Mesodermal cell (in vitro differentiated cells): Measurements from ENCODE around the gene CLDN7.
A peak's percentile ranks its signal among the peaks of the same experiment; 100 is the strongest.
"Not testable (repeated sequence)": the region's sequence is repeated elsewhere in the genome, so short reads cannot be mapped to it uniquely, and the experiment has no call there.

Source experiments
- H3K27ac ChIP-seq: 2 replicates; pipeline ENCODE4 v1.7.0; 2013; ENCODE audit warnings: mild to moderate bottlenecking, low read depth, low read length, moderate library complexity; ENCODE audit not compliant: severe bottlenecking
- H3K36me3 ChIP-seq: 2 replicates; pipeline ENCODE4 v1.7.1; 2013; ENCODE audit warnings: mild to moderate bottlenecking, low read length, moderate library complexity; ENCODE audit not compliant: control insufficient read depth, insufficient read depth
- H3K4me1 ChIP-seq: one replicate; pipeline ENCODE4 v1.7.1; 2013; ENCODE audit warnings: mild to moderate bottlenecking, low read length; ENCODE audit not compliant: insufficient read depth, control insufficient read depth, poor library complexity, severe bottlenecking
- H3K4me3 ChIP-seq: 2 replicates; pipeline ENCODE4 v1.7.0; 2013; ENCODE audit warnings: low read length, control low read depth, mild to moderate bottlenecking; ENCODE audit not compliant: insufficient read depth, poor library complexity, severe bottlenecking; ENCODE audit errors: extremely low read depth
- H3K9me3 ChIP-seq: 2 replicates; pipeline ENCODE4 v1.7.1; 2013; ENCODE audit warnings: mild to moderate bottlenecking, low read length, moderate library complexity; ENCODE audit not compliant: control insufficient read depth
- WGBS, 2 experiments: methylation state at CpG; one replicate each; pipeline ENCODE4 v1.1.5; 2013; ENCODE audit warnings: missing lambda C conversion rate in 2 of 2; ENCODE audit not compliant: insufficient coverage in 2 of 2; 5-methylcytosine and 5-hydroxymethylcytosine counted together

The CLDN7 gene

DNA sequence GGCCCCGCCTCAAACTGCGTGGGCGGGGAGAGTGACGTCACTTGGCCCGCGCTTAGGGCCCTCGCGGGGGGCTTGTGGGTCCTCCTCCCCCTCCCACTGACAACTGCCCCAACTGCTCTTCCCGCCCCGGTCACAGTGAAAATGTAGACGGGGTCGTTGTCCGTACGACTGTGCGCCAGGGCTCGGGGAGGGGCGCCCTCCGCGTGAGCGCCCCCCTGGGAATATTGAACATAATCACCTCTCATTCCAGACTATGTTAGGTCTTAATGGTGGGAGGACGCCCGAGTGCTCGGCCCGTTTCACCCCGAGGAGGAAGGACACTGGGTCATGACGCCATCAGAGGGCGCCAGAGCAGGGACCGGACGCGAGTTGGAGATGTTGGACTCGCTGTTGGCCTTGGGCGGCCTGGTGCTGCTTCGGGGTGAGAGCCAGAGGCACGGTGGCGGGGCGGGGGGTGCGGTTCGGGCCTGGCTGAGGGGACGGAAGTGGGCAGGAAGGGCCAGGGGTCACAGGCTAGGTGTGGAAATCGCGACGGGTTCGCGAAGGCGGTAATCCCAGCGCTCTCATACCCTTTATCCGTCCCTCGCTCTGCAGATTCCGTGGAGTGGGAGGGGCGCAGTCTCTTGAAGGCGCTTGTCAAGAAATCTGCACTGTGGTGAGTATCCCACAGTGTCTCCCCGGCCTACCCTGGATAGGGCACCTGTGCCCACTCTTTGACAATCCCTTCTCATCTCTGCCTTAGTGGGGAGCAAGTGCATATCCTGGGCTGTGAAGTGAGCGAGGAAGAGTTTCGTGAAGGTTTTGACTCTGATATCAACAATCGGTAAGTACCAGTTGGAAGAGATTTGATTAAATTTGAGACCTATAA, 9.9 kb downstream of the CLDN7 start, which contains the start of gene ELP5:
ELP5 (plus strand) TSS at position 40 of the 868 bp plus-strand sequence; CDS start at position 376, 336 bp downstream.
- peak within 1 kb of the TSS; percentile 99 for H3K27ac ChIP-seq
- 1% methylated on average over 41 to 45 of the region's 55 CpGs for WGBS, 2 experiments
- H3K4me3 ChIP-seq = peak within 1 kb of the TSS; percentile 86
- peaks cover 18% of the 10 kb centered on the region for H3K4me1 ChIP-seq
- H3K9me3 ChIP-seq = no peaks in the 10 kb centered on the region
- H3K36me3 ChIP-seq = peaks cover 45% of the 10 kb centered on the region

DNA sequence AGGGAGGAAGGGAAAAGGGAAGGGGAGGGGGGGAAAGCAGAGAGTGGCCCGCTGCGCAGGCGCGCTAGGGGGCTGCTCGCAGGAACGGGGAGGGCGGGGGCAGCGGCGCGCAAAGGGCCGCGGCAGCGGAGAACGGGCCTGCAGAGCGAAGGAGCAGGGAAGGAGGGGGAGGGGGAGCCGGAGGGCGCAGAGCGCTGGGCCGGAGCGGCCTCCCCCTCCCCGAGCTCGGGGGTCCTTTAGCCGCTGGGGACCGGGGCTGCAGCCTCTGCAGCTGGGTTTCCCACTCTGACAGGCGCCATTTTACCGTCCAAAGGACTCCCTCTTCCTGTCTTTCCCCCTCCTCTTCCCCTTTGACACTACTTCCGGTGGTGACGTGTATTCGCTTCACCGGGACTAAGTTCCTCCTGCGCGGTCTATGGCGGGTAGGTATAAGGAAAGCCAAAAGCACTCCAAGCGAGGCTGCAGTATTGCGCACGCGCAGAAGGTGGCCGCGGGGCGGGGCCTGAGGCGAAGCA, 10.6 kb downstream of the CLDN7 start, which contains the start of gene CTDNEP1:
CTDNEP1 (minus strand) TSS at position 74 of the 515 bp plus-strand sequence. CDS start 438 bp downstream, outside the sequence.
- 0% methylated on average over 16 to 26 of the region's 41 CpGs for WGBS, 2 experiments
- Histone ChIP-seq H3K4me3 (peak within 1 kb of the TSS; percentile 86), H3K4me1 (peaks cover 18% of the 10 kb centered on the region), H3K36me3 (peaks cover 44% of the 10 kb centered on the region), H3K9me3 (no peaks in the 10 kb centered on the region), H3K27ac (peak within 1 kb of the TSS; percentile 99)

DNA sequence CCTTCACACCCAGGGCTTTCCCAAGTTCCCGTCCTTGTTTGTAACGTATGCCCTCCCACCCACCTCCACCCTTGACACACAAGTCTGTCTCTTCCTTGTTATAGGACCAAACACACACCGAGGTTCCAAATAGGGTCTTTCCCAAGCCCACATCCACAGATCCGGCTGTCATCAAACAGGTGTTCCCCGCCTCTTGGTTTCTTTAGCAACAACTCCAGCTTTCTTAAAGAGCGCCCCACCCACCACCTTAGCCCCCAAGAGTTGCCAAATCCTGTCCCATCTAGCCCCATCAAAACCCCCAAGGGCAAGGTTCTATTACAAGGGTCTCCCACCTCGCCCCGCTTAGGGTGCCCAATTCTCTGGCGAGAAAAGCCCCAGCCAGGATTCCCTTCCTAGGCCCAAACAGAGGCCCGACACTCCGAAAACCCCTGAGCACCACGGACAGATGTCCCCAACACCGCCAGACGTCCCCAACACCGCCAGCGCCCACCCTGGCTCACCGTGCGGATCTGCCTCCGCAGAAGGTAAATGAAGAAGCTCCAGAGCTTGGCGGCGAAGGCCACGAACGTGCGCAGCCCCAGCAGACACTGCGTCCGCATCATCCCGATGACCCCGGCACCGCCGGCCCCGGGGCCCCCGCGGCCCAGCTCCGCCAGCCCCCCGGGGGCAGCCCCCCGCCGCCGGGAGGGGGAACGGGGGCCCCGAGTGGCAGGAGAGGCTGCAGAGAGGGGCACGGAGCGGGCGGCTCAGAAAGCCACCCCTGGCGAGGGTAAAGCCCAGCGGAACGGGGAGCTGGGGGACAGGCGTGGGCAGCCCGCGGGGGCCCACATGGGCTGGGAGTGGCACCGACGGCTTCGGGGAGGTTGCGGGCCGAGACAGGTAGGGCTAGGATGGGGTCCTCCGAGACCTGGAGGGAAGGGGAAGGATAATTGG, 11.3 kb downstream of the CLDN7 start:
- H3K4me1 ChIP-seq = peaks cover 18% of the 10 kb centered on the region
- 0 to 2% methylated on average over 20 to 40 of the region's 55 CpGs for WGBS, 2 experiments
- peak overlapping the region; percentile 99 for H3K27ac ChIP-seq
- H3K9me3 ChIP-seq = no peaks in the 10 kb centered on the region
- peak overlapping the region; percentile 86 for H3K4me3 ChIP-seq
- peaks cover 44% of the 10 kb centered on the region for H3K36me3 ChIP-seq

DNA sequence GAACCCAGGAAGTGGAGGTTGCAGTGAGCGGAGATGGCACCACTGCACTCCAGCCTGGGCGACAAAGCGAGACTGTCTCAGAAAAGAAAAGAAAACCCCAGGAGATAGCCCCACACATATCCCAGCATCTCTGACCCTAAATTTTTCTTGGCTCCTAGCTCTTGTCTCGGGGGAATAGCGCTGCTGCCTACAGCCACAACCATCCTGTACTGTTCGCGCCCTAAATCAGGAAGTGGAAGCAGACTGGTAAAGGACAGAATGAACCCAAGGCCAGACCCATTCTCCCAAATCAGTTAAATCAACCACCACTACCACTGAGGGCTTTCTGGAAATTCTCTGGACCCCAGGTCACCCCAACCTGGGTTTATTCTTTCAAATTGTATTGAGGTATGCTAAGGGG, 12.4 kb downstream of the CLDN7 start:
- peak overlapping the region; percentile 86 for H3K4me3 ChIP-seq
- peaks cover 18% of the 10 kb centered on the region for H3K4me1 ChIP-seq
- 92 to 94% methylated on average over 2 to 3 of the region's 7 CpGs for WGBS, 2 experiments
- H3K27ac ChIP-seq = no peak overlapping the region
- H3K9me3 ChIP-seq = no peaks in the 10 kb centered on the region
- peaks cover 41% of the 10 kb centered on the region for H3K36me3 ChIP-seq

DNA sequence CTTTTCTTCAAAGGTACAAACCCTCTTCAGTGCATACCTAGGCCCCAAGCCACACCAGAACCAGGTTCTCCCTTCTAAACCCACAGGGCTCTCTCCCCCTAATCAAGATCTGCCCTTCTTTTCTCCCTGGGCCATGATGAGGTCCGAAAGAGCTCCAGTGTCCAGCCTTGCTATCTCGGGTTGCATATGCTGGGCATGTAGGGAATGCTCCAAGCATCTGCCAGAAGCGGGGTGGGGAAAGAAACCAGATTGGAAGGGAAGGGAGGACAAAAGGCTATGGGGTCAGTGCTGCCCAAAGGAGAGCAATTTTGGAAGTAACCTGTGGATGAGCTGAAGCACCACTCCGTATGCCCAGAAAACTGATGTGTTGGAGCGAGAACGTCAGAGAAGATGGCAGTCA, 13.1 kb downstream of the CLDN7 start:
- WGBS, 2 experiments = 95 to 98% methylated on average over 4 to 6 of the region's 6 CpGs
- Histone ChIP-seq H3K9me3 (no peaks in the 10 kb centered on the region), H3K4me1 (peaks cover 18% of the 10 kb centered on the region), H3K36me3 (peaks cover 41% of the 10 kb centered on the region), H3K4me3 (no peak overlapping the region), H3K27ac (no peak overlapping the region)

DNA sequence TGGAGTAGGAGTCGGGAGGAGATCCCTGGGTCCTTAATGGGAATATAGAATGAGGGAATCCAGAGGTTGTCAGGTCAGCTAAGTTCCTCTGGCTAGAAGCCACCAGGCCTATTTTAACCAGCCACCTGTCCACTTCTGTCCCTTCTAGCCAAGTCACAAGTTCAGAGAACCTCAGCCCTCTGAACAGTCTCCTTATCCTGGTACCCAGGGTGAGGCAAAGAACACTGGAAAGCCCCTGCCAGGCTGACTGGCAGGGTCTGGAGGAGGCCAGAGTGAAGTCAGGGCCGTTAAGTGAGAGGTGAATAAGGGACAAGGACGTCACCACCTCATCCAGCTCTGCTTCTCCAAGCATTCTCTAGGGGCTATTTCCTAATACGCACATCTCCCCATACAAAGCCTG, 13.5 kb downstream of the CLDN7 start:
- H3K4me1 ChIP-seq = peaks cover 18% of the 10 kb centered on the region
- no peak overlapping the region for H3K27ac ChIP-seq
- WGBS, 2 experiments = 97 to 100% methylated on average over 2 to 3 of the region's 4 CpGs
- H3K4me3 ChIP-seq = no peak overlapping the region
- H3K9me3 ChIP-seq = no peaks in the 10 kb centered on the region
- peaks cover 42% of the 10 kb centered on the region for H3K36me3 ChIP-seq

DNA sequence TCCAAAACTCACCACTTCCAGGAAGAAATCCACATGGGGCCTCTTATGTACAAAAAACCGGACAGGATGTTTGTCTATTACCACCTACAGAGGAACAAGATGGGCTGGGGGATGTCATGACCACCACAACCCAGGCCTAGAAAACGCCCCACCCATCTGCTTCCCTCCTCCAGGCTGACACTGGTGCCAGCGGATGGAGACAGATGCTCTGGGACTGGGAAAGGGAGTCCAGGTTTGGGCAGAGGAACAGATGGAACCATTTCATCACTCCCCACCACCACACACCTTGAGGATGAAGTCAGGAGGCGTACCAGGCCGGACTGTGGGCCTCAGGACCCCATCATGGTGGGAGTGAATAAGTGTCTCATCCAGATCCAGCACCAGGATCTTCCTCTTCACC, 15.5 kb downstream of the CLDN7 start:
- 90 to 100% methylated on average over 1 to 2 of the region's 5 CpGs for WGBS, 2 experiments

DNA sequence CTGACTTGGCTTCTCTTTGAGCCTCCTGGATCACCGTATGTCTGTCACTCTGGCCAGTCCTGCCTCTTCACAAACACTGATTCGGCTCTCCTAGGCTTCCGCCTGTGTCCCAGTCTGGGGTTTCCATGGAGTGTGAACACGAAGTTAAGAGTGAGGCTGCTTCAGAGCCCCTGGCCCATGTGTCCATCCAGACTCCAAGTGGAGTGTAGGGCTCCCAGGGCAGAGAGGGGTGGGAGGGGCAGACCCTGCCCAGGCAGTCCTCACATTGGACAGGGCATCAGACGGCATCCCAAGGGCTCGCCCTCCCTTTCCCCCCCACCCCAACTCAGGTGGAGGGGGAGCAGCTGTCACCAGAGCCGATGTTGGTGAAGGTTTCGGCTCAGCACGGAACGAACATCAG, 18.4 kb downstream of the CLDN7 start:
- not testable (repeated sequence) for H3K9me3 ChIP-seq, H3K4me1 ChIP-seq, H3K4me3 ChIP-seq
- Histone ChIP-seq H3K36me3 (peaks cover 52% of the 10 kb centered on the region), H3K27ac (peak overlapping the region; percentile 30)
- 96 to 98% methylated on average over 4 to 8 of the region's 10 CpGs for WGBS, 2 experiments

More for the DNA sequence above, 15.5 kb downstream of the CLDN7 start:
- Histone ChIP-seq H3K36me3 (peaks cover 38% of the 10 kb centered on the region), H3K27ac (no peak overlapping the region), H3K9me3 (no peaks in the 10 kb centered on the region), H3K4me1 (peaks cover 12% of the 10 kb centered on the region), H3K4me3 (no peak overlapping the region)

DNA sequence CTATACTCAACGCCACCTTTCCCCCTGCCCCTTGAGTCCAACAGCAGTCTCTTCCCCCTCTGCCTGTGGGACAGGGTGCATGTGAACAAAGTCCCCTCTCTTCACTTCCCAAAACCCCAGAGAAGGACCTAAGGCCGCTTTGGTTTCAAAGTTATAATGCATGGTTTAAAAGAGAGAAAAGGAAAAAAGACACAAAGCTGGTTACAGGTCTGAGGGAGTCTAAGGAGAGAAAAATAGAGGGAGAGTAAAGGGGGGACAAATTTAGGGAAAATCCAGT, 18.9 kb downstream of the CLDN7 start:
- H3K4me1 ChIP-seq = peaks cover 5% of the 10 kb centered on the region
- H3K9me3 ChIP-seq = no peaks in the 10 kb centered on the region
- peak overlapping the region; percentile 84 for H3K4me3 ChIP-seq
- WGBS, 2 experiments = 29 to 83% methylated on average over 1 of the region's 2 CpGs
- H3K27ac ChIP-seq = peak overlapping the region; percentile 30
- peaks cover 52% of the 10 kb centered on the region for H3K36me3 ChIP-seq

DNA sequence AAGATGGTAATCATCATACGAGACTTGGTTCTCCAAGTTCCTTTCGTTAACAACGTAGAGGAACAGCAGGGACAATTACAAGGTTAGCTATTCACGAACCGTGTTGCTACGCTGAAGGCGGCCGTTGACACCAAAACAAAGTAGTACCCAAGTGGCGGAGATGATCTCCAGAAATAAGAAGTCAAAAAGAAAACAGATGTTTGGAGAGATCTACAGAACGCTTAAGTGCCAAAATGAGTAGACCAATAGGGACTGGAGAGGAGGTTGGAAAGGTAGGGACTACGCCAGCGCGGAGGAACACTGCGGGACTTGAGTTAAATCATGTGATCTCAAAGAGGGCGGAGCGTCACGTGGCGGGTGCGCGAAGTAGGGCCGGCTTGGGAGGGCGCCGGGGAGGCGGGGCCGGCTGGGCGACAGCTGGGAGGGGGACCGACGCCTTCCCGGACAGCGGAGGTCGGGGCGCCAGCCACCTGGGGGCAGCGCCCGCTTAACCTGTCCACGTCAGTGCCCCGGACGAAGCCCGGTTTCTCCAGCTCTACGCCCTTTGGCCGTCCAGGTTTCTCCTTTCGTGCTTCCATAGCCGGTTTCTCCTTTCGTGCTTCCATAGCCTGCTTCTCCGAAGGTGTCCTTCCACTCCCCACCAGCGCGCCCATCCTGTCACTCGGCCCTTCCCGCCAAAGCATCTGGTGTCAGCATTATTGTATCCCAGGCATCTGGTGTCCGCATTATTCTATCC, 19.4 kb downstream of the CLDN7 start:
- 1 to 3% methylated on average over 47 to 49 of the region's 49 CpGs for WGBS, 2 experiments
- no peaks in the 10 kb centered on the region for H3K9me3 ChIP-seq
- peak overlapping the region; percentile 97 for H3K27ac ChIP-seq
- peaks cover 52% of the 10 kb centered on the region for H3K36me3 ChIP-seq
- H3K4me1 ChIP-seq = peaks cover 5% of the 10 kb centered on the region
- peak overlapping the region; percentile 84 for H3K4me3 ChIP-seq
